Kidney epithelial cell (primary cell): Measurements from ENCODE around the gene MCRIP1. TPM values are rescaled to one million over a fixed set of nuclear protein-coding genes. Genes with fewer than 3 reads are reported as not detected.

ENCODE experiments used
- DNase-seq: peaks from one replicate; pipeline ENCODE4 v3.0.0-alpha.2; 2010; ENCODE audit warnings: low read depth
- H3K27me3 ChIP-seq: 2 replicates; pipeline ENCODE4 v1.6.0; 2011; ENCODE audit warnings: low read length; ENCODE audit not compliant: control insufficient read depth, insufficient read depth
- H3K36me3 ChIP-seq: 2 replicates; pipeline ENCODE4 v1.5.1; 2011; ENCODE audit warnings: low read length; ENCODE audit not compliant: control insufficient read depth, insufficient read depth
- H3K4me3 ChIP-seq: 2 replicates; pipeline ENCODE4 v1.5.1; 2011; ENCODE audit warnings: low read depth, mild to moderate bottlenecking, control low read depth, low read length
- total RNA-seq: library from RNA; depleted of rRNA; stranded (reverse); fragments of >200 nt; gene quantifications from 2 replicates; pipeline ENCODE4 v1.2.3, GENCODE V29; 2015
- TF ChIP-seq, protein P1 (sequence below): IDR thresholded peaks from 2 replicates; pipeline ENCODE4 v1.5.1; 2011; ENCODE audit warnings: mild to moderate bottlenecking, moderate library complexity, low read length, control low read depth, inconsistent platforms; ENCODE audit not compliant: insufficient read depth, poor library complexity, severe bottlenecking

MCRIP1 gene
- total RNA-seq, 1 donor from 2014 or later: 131 TPM

DNA sequence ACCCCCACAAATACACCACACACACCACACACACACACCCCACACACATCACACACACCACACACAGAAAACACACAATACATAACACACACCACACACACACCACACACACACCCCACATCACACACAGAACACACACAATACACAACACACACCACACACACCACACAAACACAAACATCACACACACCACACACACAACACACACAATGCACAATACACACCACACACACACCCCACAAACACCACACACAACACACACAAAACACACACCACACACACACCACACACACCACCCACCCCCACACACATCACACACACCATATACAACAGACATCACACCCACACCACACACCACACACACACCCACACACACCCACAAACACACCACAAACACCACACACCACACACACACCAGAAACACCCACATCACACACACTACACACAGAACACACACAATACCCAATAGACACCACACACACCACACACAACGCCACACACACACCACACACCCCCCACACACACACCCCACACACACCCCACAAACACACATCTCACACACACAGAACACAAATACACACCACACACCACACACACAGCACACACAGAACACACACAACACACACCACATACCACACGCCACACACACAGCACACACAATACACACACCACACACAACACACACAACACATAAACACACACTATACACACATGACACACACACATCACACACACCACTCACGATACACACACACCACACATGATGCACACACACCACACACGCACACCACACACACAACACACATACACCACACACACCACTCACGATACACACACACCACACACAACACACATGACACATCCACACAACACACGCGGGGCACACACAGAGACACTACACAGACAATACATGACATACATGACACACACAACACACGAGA, 40.1 kb downstream of the MCRIP1 start:
- DNase-seq: no peak
- H3K36me3 ChIP-seq: no peaks in the 10 kb centered on the region
- TF ChIP-seq, protein P1, sequence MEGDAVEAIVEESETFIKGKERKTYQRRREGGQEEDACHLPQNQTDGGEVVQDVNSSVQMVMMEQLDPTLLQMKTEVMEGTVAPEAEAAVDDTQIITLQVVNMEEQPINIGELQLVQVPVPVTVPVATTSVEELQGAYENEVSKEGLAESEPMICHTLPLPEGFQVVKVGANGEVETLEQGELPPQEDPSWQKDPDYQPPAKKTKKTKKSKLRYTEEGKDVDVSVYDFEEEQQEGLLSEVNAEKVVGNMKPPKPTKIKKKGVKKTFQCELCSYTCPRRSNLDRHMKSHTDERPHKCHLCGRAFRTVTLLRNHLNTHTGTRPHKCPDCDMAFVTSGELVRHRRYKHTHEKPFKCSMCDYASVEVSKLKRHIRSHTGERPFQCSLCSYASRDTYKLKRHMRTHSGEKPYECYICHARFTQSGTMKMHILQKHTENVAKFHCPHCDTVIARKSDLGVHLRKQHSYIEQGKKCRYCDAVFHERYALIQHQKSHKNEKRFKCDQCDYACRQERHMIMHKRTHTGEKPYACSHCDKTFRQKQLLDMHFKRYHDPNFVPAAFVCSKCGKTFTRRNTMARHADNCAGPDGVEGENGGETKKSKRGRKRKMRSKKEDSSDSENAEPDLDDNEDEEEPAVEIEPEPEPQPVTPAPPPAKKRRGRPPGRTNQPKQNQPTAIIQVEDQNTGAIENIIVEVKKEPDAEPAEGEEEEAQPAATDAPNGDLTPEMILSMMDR: no peak
- H3K27me3 ChIP-seq: peaks cover 3% of the 10 kb centered on the region
- H3K4me3 ChIP-seq: no peak overlapping the region

Other genes with a start within 250 kb of the MCRIP1 start
- gene NPLOC4, start 196.2 kb downstream of the MCRIP1 start, total RNA-seq: 61.4 and 73.3 TPM in 2 replicates
- 0.17 and 0.68 TPM in 2 replicates for gene TSPAN10, start 196.1 kb downstream of the MCRIP1 start, total RNA-seq
- gene PDE6G, start 176.7 kb downstream of the MCRIP1 start, total RNA-seq: 2.2 and 5.3 TPM in 2 replicates
- gene OXLD1, start 166.7 kb downstream of the MCRIP1 start, total RNA-seq: 31.3 and 41.7 TPM in 2 replicates
- gene CCDC137, start 166.6 kb downstream of the MCRIP1 start, total RNA-seq: 22.0 and 25.6 TPM in 2 replicates
- 58.9 and 67.1 TPM in 2 replicates for gene ARL16, start 149.5 kb downstream of the MCRIP1 start, total RNA-seq
- 215 and 239 TPM in 2 replicates for gene HGS, start 149.3 kb downstream of the MCRIP1 start, total RNA-seq
- gene MRPL12, start 129.9 kb downstream of the MCRIP1 start, total RNA-seq: 66.1 and 70.5 TPM in 2 replicates
- gene SLC25A10, start 121.0 kb downstream of the MCRIP1 start, total RNA-seq: 23.7 and 27.8 TPM in 2 replicates
- not detected in 2 replicates for gene GCGR, start 29.1 kb downstream of the MCRIP1 start, total RNA-seq
- 0.38 TPM in 1 of 2 replicates, not detected in the other for gene PPP1R27, start 1.8 kb upstream of the MCRIP1 start, total RNA-seq
- 870 and 1,165 TPM in 2 replicates for gene P4HB, start 27.2 kb upstream of the MCRIP1 start, total RNA-seq
- 243 and 355 TPM in 2 replicates for gene ARHGDIA, start 38.0 kb upstream of the MCRIP1 start, total RNA-seq
- 143 and 151 TPM in 2 replicates for gene ALYREF, start 58.3 kb upstream of the MCRIP1 start, total RNA-seq
- 205 and 232 TPM in 2 replicates for gene ANAPC11, start 58.4 kb upstream of the MCRIP1 start, total RNA-seq
- gene NPB, start 68.9 kb upstream of the MCRIP1 start, total RNA-seq: 1.2 and 1.9 TPM in 2 replicates
- gene PCYT2, start 78.1 kb upstream of the MCRIP1 start, total RNA-seq: 30.4 and 41.1 TPM in 2 replicates
- gene SIRT7, start 84.9 kb upstream of the MCRIP1 start, total RNA-seq: 26.4 and 31.3 TPM in 2 replicates
- 39.7 and 41.1 TPM in 2 replicates for gene MAFG, start 94.4 kb upstream of the MCRIP1 start, total RNA-seq
- gene PYCR1, start 104.0 kb upstream of the MCRIP1 start, total RNA-seq: 132 and 166 TPM in 2 replicates
- gene MYADML2, start 113.9 kb upstream of the MCRIP1 start, total RNA-seq: not detected in 2 replicates
- 0.17 TPM in 1 of 2 replicates, not detected in the other for gene NOTUM, start 127.9 kb upstream of the MCRIP1 start, total RNA-seq
- gene ASPSCR1, start 144.3 kb upstream of the MCRIP1 start, total RNA-seq: 19.5 and 26.8 TPM in 2 replicates
- gene CENPX, start 189.6 kb upstream of the MCRIP1 start, total RNA-seq: 61.3 and 62.3 TPM in 2 replicates
- gene LRRC45, start 190.0 kb upstream of the MCRIP1 start, total RNA-seq: 16.1 and 22.2 TPM in 2 replicates
- gene RAC3, start 198.4 kb upstream of the MCRIP1 start, total RNA-seq: 57.4 and 64.1 TPM in 2 replicates
- 70.8 and 73.6 TPM in 2 replicates for gene DCXR, start 204.4 kb upstream of the MCRIP1 start, total RNA-seq
- 72.3 and 112 TPM in 2 replicates for gene RFNG, start 218.5 kb upstream of the MCRIP1 start, total RNA-seq
- gene GPS1, start 218.6 kb upstream of the MCRIP1 start, total RNA-seq: 150 and 163 TPM in 2 replicates
- 147 and 177 TPM in 2 replicates for gene DUS1L, start 232.5 kb upstream of the MCRIP1 start, total RNA-seq